GM18858 (cell line): ENCODE measurements around the gene RAD50.

ENCODE experiments used
- ATAC-seq: cut with Tn5 transposase; IDR thresholded peaks from one replicate; pipeline ENCODE4 v1.9.1; 2021; ENCODE audit not compliant: unreplicated experiment

Gene RAD50

DNA sequence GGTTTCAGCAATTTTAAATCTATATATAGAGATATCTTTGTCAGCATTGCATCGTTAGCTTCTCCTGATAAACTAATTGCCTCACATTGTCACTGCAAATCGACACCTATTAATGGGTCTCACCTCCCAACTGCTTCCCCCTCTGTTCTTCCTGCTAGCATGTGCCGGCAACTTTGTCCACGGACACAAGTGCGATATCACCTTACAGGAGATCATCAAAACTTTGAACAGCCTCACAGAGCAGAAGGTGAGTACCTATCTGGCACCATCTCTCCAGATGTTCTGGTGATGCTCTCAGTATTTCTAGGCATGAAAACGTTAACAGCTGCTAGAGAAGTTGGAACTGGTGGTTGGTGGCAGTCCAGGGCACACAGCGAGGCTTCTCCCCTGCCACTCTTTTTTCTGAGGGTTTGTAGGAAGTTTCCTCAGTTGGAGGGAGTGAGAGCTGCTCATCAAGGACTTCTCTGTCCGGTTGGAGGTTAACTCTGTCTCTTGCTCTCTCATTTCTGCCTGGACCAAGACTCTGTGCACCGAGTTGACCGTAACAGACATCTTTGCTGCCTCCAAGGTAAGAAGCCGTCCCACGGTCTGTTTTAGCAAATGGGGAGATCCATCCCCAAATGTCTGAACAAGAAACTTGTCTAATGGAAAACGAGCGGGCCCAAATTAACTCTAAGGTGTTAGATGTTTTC, 117.3 kb downstream of the RAD50 start, which contains the start of gene IL4:
TSS of gene IL4 (plus strand) at position 51 of the 692 bp plus-strand sequence. CDS start at position 113, 62 bp downstream.
- no peak for ATAC-seq

DNA sequence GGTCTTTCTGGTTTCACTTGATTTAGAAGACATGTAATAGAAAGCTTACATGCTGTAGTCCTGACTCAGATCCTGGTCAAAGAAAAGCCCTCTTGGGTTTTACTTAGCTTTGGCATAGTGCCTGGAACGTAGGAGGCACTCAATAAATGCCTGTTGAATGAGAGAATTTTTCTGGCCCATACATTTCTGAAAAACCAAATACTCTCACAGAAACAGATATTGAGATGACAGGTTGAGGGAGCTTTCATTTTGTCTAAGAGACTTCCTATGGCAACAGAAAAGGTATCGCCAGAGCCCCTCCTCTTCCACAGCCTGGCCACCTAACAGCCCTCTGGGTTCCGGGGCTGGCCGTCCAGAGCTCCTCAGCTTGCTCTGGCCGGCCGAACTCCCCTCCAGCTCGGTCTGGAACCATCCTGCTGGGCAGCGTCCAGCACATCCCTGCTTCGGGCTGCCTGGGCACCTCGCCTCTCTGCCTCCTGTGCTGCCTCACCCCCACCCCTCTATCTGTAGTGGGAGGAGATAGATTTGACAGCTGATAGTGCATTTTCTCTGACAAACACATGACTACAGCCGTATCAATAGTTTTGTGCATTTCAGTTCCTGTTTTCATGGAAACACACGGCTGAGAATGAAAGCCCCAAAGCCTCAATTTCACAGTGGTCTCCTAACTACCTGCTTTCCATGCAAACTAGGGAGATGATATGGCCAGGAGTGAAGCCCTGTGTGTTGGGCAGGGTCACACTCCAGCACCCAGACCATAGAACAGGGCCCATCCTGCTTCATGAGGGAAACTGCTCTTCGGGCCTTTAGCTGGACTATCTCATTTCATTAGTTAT, 118.1 kb downstream of the RAD50 start:
- peak; percentile 73 for ATAC-seq

DNA sequence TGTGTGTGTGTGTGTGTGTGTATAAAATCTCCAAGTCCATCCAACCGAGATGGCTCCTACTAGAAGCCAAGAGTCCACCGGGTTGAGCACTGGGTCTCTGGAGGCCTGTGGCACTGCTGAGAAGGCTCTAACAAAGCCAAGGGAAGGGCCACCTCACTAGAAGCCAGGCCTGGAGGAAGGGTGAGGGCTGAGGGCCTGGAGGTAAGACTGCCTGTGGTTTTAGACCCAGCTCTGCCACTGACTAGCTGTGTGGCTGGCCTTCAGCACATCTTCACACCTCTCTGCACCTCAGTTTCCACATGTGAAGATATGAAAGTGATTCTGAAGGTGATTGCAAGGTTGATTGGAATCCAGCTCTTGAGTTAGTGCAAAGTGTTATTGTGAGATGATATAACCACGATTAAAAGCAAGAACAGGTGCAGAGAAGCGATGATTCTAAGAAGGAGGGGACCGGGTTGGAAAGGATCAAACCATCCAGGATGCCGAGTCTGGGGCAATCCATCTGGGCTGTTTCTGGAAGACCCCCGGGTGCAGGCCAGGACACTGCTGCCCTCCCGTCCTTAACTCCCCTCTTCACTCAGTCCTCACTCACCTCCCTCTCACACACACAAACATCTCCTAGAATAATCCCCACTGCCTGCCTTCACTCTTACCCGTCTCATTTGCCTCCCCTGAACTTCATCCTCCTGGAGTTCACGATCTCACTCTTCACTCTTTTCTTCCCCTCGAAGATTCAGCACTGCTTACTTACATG, 119.3 kb downstream of the RAD50 start:
- ATAC-seq: no peak

- no peak for ATAC-seq
Measured at GRCh38 chr5:132677191-132677590, 120.4 kb downstream of the RAD50 start.

DNA sequence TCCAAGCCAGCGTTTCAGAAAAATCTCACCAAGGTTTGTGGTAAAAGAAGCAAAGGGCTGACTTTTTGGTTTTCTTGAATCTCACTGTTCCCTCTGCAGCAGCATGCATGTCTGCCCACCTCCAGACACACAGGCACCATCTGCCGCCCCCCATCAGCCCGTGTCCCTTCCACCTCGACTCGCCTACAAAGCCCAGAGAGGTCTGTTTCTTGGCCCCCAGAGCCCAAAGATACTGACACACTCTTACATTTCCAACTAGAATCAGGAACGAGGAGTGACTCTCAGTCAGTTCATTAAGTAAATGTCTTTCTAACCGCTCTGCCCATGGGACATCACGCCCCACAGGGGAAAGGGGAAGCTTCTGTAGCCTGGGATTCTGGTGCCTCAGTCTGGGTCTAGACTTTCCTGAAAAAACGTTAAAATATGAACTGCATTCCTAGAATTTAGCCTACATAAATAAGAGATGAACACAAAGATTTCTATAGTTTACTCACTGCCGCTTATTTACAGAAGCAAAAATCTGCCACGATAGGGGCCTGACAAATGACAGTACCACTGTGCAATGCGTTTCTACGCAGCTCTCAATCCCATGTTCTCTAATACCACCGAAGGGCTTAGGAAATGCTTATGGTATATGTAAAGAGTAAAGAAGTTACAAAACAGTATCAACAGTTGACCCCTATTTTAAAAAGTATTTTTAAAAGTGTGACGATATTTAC, 121.1 kb downstream of the RAD50 start:
- no peak for ATAC-seq

- no peak for ATAC-seq
Measured at GRCh38 chr5:132678735-132679134, 122.0 kb downstream of the RAD50 start.

DNA sequence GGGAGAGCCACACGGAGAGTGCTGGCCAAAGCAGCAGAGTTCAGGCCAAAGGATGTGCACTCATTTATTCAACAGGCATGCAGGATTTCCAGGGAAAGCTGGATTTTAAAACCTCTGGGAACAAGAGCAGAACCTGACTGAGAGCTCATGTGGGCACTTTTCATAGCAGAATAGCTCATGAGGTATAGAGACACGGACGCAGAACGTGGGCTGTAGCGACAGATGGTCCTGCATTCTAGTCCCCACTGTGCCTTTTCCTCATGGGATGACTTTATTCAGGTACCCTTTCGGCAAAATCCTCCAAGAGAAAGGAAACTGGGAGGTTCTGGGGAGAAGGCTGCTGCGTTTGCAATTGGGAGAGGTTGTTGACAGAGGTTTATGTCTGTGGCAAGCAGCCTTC, 122.4 kb downstream of the RAD50 start:
- ATAC-seq: no peak

GRCh38 chr5:132679717-132680380, 123.1 kb downstream of the RAD50 start:
- no peak for ATAC-seq

DNA sequence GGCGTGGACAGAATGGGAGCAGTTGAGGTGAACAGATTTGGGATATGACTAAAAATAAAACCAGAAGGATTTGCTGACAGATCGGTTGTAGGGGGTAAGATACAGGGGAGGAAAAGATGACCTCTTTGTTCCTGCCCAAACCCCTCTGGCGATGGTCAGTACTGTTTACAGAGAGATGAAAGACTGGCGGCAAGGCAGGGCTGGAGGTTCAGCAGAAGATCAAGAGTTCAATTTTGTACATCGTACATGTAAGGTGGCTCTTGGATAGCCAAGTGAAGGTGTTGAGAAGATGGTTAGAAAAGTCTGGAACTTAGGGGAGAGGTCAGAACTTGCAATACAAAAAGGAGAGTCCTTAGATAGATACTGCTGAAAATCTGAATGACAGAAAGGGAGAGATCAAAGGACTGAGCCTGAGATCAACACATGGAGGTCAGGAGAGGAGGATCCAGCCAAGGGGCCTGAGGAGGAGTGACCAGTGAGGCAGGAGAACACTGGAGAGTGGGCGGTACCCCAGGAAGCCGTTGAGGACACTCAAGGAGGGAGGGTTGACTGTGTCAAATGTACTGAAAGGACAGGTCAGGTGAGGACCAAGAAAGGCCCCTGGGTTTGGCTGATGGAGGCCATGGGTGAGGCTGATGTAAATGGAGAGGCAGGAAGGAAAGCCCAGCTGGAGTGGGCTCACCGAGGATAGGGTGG, 124.2 kb downstream of the RAD50 start:
- no peak for ATAC-seq

- no peak for ATAC-seq
Measured at GRCh38 chr5:132681476-132681831, 124.7 kb downstream of the RAD50 start.

GRCh38 chr5:132681983-132682382, 125.2 kb downstream of the RAD50 start:
- no peak for ATAC-seq

- ATAC-seq: no peak
Measured at GRCh38 chr5:132684491-132684890, 127.7 kb downstream of the RAD50 start.

DNA sequence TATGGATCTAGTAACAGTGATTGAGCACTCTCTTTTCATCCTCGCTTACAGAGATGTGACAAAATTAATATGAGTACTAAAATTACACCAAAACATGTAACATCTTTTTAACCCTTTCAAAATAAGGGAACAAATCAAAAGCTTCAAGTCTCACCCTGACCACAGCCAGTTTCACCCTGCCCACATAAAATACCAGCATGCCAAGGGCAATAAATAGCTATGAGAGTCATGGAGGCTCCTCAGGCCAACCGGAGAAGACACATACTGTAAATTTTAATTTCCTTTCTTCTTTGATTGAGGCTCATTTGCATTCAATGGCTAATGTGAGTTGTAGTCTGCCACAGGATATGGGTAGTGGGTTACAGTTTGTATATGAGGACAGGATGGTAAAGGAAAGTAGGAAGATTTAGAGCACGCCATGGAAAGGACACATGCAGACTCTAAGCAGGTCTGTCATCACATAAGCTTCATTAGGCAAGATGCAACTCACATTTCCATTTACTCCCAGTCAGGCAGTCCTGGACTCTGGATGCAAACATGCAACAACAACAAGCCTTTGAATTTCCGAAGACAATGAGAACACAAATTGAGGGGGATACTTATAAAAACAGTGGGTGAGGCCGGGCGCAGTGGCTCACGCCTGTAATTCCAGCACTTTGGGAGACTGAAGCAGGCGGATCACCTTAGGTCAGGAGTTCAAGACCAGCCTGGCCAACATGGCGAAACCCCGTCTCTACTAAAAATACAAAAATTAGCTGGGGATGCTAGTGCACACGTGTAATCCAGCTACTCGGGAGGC, 128.3 kb downstream of the RAD50 start:
- ATAC-seq: no peak

GRCh38 chr5:132686193-132686592, 129.4 kb downstream of the RAD50 start:
- ATAC-seq: no peak

DNA sequence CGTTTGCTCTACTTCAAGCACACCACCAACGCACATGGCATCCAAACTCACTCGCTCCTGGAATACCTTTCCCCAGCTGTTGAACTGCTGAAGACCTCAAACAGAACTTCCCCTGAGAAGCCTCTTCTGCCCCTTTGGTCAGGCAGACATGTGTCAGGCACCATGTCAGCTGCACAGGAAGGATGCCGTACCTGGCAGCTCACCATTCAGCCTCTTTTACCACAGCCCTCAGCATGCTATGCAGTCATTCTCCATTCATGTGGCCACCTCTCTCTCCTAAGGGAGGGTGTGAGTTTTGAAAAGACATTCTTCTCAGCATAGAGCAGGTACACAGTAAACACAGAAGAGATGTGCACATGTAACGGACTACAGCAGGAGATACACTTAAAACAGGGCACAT, 131.2 kb downstream of the RAD50 start:
- no peak for ATAC-seq

DNA sequence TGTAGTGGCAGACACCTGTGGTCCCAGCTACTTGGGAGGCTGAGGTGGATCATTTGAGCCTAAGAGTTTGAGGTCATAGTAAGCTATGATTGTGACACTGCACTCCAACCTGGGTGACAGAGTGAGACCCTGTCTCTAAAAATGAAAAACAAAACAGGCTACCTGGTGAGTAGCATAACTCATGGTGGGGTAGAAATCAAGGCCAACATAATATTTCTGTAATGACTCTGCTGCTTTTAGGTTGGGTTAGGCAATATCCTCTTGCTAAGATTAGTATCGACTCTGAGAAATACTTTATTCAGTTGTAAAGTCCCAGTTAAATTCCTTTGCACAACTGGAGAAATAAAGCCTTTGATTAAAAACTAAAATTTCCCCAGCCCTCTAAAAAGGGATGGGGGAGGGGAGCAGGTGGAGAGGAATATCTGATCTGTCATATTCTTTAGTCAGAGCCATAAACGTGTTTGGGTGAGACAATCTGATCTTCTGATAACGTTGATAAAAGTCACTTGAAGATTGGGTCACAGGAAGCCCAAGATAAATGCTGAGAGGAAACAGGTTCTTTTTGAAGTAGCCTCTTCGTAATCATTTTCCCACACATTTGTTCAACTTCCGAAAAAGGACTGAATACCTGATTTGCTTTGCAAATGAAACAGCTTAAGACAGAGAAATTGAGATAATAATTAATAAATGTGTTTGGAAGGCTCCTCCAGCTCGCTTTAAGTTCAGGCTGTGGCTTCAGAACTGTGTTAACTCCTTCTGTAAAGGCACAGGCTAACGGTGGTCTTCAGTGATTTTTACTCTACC, 132.0 kb downstream of the RAD50 start:
- no peak for ATAC-seq

DNA sequence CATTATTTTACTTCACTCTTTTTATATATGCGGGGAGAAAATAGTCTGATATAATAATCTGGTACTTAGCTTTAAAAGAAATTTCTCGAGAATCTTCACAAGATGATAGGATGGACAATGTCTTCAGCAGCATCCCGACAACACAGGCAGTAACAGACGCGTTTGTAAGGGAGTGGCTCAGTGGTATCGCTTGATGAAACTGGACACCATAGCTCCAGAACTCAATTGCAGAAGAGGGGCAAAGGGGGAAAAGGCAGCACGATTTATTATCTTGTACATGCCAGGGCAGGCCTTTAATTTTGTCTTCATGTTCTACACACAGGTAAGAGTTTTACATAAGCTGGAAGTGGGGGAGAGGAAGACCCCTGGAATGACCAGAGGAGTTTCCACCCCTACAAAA, 132.7 kb downstream of the RAD50 start:
- ATAC-seq: no peak

- ATAC-seq: no peak
Measured at GRCh38 chr5:132690156-132690555, 133.4 kb downstream of the RAD50 start.
